Measurements from ENCODE around the gene KIF2A. TPM values are rescaled to one million over a fixed set of nuclear protein-coding genes. Genes with fewer than 3 reads are reported as not detected.
A peak's percentile ranks its signal among the peaks of the same experiment; 100 is the strongest.

The KIF2A gene
- total and polyA plus RNA-seq, 3 experiments from 2014 or later: 185 to 253 (median 252) TPM

DNA sequence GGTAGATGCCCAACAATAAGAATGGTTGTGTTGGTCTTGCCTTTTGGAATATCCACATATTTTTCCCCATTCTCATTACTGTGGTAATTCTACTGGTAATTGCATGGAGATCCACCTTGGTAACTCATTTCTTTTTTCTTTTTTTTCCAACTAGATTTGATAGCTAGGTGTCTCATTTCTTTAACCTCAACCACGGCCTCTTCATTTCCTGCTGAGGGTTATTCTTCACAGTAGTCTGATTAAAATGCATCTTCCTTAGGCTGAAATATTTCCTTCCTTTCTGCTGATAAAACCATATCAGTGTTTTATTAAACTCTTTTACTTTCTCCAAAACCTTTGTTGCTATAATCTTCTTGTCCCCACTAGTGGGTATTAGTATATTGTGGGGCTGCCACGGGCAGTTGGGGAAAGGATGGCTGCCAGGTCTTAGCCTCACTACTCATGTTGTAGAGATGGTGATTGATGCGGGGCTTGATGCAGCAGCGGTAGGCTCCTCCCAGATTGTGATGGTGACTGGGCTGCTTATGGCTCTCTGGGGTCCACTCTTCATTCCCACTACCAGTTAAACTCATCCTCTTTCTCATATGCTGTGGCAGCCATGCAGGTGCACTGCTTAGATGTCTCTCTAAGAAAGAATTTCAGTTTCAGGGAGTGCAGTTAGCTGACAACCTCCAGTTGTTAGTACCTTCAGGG is 35.9 kb downstream of the KIF2A start:
- Histone ChIP-seq H3K9me3 (ENCODE audit: low read length) (no peaks in the 10 kb centered on the region), H3K27ac (ENCODE audit: low read depth, low read length) (no peak overlapping the region), H3K27me3 (ENCODE audit: insufficient read depth, low read length, poor library complexity, severe bottlenecking) (no peaks in the 10 kb centered on the region), H3K4me3 (ENCODE audit: low read length) (no peak overlapping the region), H3K36me3 (ENCODE audit: insufficient read depth, low read length) (peaks cover 4% of the 10 kb centered on the region), H3K4me1 (ENCODE audit: insufficient read depth, low read length) (peaks cover 33% of the 10 kb centered on the region)
- H3K27ac Mint-ChIP-seq: peak overlapping the region; percentile 76 to 97 (median 84)
- peak overlapping the region; percentile 3 to 78 (median 71) for H3K4me3 Mint-ChIP-seq
- POLR2A ChIA-PET: interaction anchor here (0.6 kb wide), 1 partner anchor 10 kb away, joined by 5 read pairs; no protein-coding TSS in a partner anchor
- H3K9me3 Mint-ChIP-seq: no peaks in the 10 kb centered on the region
- peaks cover 56 to 80% (median 76%) of the 10 kb centered on the region in 3 donors for H3K4me1 Mint-ChIP-seq
- H3K27me3 Mint-ChIP-seq: no peaks in the 10 kb centered on the region
- peak in 2 of 5 donors; percentile 19 to 42 for DNase-seq
- CTCF ChIA-PET: interaction anchor here (0.9 to 2.0 kb wide), 6 partner anchors 9 to 62 kb away, joined by 3 to 9 read pairs (median 4); partner anchors contain the start of genes DIMT1 and KIF2A
- peaks cover 0 to 13% (median 2%) of the 10 kb centered on the region in 3 donors for H3K36me3 Mint-ChIP-seq

DNA sequence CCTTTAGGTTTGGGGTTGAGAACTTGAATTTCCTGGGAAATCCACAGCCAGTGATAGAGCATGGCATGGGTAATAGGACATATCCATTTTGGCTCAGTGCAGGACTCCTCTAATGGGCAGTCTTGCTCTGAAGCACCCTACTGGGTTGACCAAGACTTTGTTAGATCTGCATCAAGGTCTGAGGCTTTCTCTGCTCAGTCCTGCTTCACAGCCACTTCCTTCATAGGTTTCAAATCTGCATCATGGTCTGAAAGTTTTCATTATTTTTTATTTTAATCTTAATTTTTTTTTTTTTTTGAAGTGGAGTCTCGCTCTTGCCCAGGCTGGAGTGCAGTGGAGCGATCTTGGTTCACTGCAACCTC is 36.5 kb downstream of the KIF2A start:
- no peak overlapping the region for H3K4me3 ChIP-seq (ENCODE audit: low read length)
- H3K27ac Mint-ChIP-seq: peak overlapping the region; percentile 76 to 97 (median 84)
- CTCF ChIA-PET: interaction anchor here (1.3 to 2.0 kb wide), 3 partner anchors 9 to 54 kb away, joined by 4 to 9 read pairs (median 6); no protein-coding TSS in a partner anchor
- peak overlapping the region in 6 of 7 donors; percentile 66 to 78 (median 73) for H3K4me3 Mint-ChIP-seq
- DNase-seq: no peak
- H3K27me3 Mint-ChIP-seq: no peaks in the 10 kb centered on the region
- H3K4me1 ChIP-seq (ENCODE audit: insufficient read depth, low read length): peaks cover 34% of the 10 kb centered on the region
- no peak overlapping the region for H3K27ac ChIP-seq (ENCODE audit: low read depth, low read length)
- peaks cover 4% of the 10 kb centered on the region for H3K36me3 ChIP-seq (ENCODE audit: insufficient read depth, low read length)
- H3K9me3 Mint-ChIP-seq: no peaks in the 10 kb centered on the region
- H3K36me3 Mint-ChIP-seq: peaks cover 0 to 15% (median 2%) of the 10 kb centered on the region in 3 donors
- peaks cover 58 to 82% (median 78%) of the 10 kb centered on the region in 3 donors for H3K4me1 Mint-ChIP-seq
- no peaks in the 10 kb centered on the region for H3K27me3 ChIP-seq (ENCODE audit: insufficient read depth, low read length, poor library complexity, severe bottlenecking)
- POLR2A ChIA-PET: interaction anchor here (0.6 kb wide), 1 partner anchor 10 kb away, joined by 5 read pairs; no protein-coding TSS in a partner anchor
- H3K9me3 ChIP-seq (ENCODE audit: low read length): no peaks in the 10 kb centered on the region

DNA sequence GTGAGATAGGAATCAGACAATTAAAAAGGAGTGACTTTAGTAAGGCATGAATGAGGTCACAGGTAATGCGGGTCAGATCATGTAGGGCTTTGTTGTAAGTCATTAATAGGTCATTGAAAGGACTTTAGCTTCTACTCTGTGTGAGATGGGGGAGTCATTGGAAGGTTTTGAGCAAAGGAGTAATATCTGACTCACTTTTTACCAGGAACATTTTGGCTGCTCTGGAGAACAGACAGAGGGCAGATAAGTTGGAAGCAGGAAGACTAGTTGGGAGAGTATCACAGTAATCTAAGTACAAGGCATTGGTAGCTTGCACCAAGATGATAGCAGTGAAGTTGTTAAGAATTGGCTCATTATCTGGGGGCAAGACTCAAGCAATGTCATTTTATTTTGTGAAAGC is 37.4 kb downstream of the KIF2A start:
- H3K27me3 Mint-ChIP-seq: no peaks in the 10 kb centered on the region
- H3K4me1 Mint-ChIP-seq: peaks cover 56 to 81% (median 79%) of the 10 kb centered on the region in 3 donors
- no peaks in the 10 kb centered on the region for H3K27me3 ChIP-seq (ENCODE audit: insufficient read depth, low read length, poor library complexity, severe bottlenecking)
- H3K4me1 ChIP-seq (ENCODE audit: insufficient read depth, low read length): peaks cover 34% of the 10 kb centered on the region
- peaks cover 0 to 23% (median 2%) of the 10 kb centered on the region in 3 donors for H3K36me3 Mint-ChIP-seq
- peak overlapping the region; percentile 5 to 84 (median 68) for H3K27ac Mint-ChIP-seq
- H3K4me3 Mint-ChIP-seq: peak overlapping the region in 4 of 7 donors; percentile 54 to 76 (median 62)
- ChIA-PET CTCF (interaction anchor here (1.0 to 2.4 kb wide), 4 partner anchors 9 to 119 kb away, joined by 5 to 10 read pairs (median 5); no protein-coding TSS in a partner anchor), POLR2A (no interaction called here)
- no peak overlapping the region for H3K27ac ChIP-seq (ENCODE audit: low read depth, low read length)
- peaks cover 4% of the 10 kb centered on the region for H3K36me3 ChIP-seq (ENCODE audit: insufficient read depth, low read length)
- H3K9me3 ChIP-seq (ENCODE audit: low read length): no peaks in the 10 kb centered on the region
- no peak overlapping the region for H3K4me3 ChIP-seq (ENCODE audit: low read length)
- DNase-seq: no peak
- H3K9me3 Mint-ChIP-seq: no peaks in the 10 kb centered on the region

DNA sequence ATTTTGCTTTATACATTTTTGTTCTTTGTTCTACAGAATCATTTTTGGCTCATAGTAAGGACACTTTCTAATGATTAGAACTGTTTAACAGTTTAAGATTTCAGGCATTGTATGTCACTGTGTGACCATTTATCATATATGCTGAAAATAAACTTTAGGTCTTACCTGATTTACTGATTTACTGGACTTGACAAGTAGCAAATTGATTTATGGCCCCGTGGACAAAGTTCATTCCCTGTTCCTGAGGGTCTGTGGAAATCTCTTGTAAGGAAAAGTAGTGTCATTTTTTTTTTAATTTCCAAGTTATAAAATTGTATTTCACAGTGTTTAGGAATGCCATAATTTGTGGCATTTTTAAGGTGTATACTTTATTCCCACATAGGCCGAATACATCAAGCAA is 40.7 kb downstream of the KIF2A start:
- H3K9me3 ChIP-seq (ENCODE audit: low read length): no peaks in the 10 kb centered on the region
- Mint-ChIP-seq H3K4me1 (peaks cover 39 to 68% (median 59%) of the 10 kb centered on the region in 3 donors), H3K27ac (peak overlapping the region in 6 of 8 donors; percentile 0 to 80 (median 17)), H3K27me3 (no peaks in the 10 kb centered on the region), H3K4me3 (peak overlapping the region in 1 of 7 donors; percentile 0), H3K36me3 (peaks cover 0 to 43% (median 4%) of the 10 kb centered on the region in 3 donors), H3K9me3 (no peaks in the 10 kb centered on the region)
- DNase-seq: no peak
- no peaks in the 10 kb centered on the region for H3K27me3 ChIP-seq (ENCODE audit: insufficient read depth, low read length, poor library complexity, severe bottlenecking)
- ChIA-PET CTCF (no interaction called here), POLR2A (interaction anchor here (1.2 kb wide), 1 partner anchor 41 kb away, joined by 5 read pairs; the partner anchor contains the start of gene KIF2A)
- H3K4me3 ChIP-seq (ENCODE audit: low read length): no peak overlapping the region
- peaks cover 10% of the 10 kb centered on the region for H3K36me3 ChIP-seq (ENCODE audit: insufficient read depth, low read length)
- H3K4me1 ChIP-seq (ENCODE audit: insufficient read depth, low read length): peaks cover 24% of the 10 kb centered on the region
- H3K27ac ChIP-seq (ENCODE audit: low read depth, low read length): no peak overlapping the region

DNA sequence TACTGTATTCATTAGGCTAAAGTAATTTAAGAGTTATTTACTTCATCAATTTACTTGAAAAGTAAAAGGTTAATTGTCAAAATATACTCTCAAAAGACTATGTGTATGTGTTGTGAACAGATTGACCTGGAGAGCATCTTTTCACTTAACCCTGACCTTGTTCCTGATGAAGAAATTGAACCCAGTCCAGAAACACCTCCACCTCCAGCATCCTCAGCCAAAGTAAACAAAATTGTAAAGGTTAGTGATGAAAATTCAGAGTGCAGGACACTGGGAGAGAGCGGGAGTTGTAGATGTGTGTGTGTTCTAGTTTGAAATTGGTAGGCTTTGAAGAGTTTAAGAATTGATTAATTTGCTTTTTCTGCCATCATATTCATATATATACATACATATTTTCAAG is 41.9 kb downstream of the KIF2A start:
- POLR2A ChIA-PET: no interaction called here
- CTCF ChIA-PET: no interaction called here
- Mint-ChIP-seq H3K4me1 (peaks cover 32 to 57% (median 49%) of the 10 kb centered on the region in 3 donors), H3K36me3 (peaks cover 0 to 50% (median 9%) of the 10 kb centered on the region in 3 donors), H3K27ac (peak overlapping the region in 7 of 8 donors; percentile 37 to 85 (median 67)), H3K27me3 (no peaks in the 10 kb centered on the region), H3K4me3 (no peak overlapping the region), H3K9me3 (no peaks in the 10 kb centered on the region)
- Histone ChIP-seq H3K27ac (ENCODE audit: low read depth, low read length) (no peak overlapping the region), H3K4me1 (ENCODE audit: insufficient read depth, low read length) (peaks cover 14% of the 10 kb centered on the region), H3K4me3 (ENCODE audit: low read length) (no peak overlapping the region), H3K36me3 (ENCODE audit: insufficient read depth, low read length) (peaks cover 10% of the 10 kb centered on the region), H3K9me3 (ENCODE audit: low read length) (no peaks in the 10 kb centered on the region), H3K27me3 (ENCODE audit: insufficient read depth, low read length, poor library complexity, severe bottlenecking) (no peaks in the 10 kb centered on the region)
- DNase-seq: no peak

DNA sequence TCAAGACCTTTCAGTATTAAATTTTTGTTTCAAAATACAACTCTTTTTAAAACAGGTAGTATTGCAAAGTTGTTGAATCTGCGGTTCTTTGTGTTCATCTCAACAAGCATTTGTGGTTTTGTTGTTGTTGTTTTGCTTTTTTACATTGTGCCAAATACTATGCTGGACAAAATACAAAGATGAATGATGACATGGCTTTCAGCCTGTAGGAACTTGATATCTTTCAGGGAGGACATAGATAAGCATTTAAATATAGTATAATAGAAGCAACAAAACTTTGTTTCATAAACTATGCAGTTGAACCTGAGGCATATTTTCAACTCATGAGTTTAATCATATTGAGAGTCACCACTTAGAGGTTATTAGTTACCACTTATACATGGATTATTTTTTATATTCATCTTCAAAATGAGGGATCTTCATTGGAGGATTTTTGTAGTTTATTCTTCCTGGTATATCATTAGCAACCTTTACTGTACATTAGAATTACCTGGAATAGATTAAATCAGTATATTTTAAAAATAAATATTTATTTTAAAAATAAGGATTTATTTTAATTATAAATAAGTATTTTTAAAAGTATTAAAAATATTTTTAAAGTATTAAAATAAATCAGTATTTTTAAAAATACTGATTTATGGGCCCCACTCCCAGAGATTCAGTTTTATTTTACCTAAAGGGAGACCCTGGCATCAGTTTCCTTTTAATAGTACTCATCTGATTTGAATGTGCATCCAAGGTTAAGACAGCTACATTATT is 42.9 kb downstream of the KIF2A start:
- Histone ChIP-seq H3K4me1 (ENCODE audit: insufficient read depth, low read length) (peaks cover 6% of the 10 kb centered on the region), H3K27ac (ENCODE audit: low read depth, low read length) (no peak overlapping the region), H3K9me3 (ENCODE audit: low read length) (no peaks in the 10 kb centered on the region), H3K4me3 (ENCODE audit: low read length) (no peak overlapping the region), H3K36me3 (ENCODE audit: insufficient read depth, low read length) (peaks cover 10% of the 10 kb centered on the region), H3K27me3 (ENCODE audit: insufficient read depth, low read length, poor library complexity, severe bottlenecking) (no peaks in the 10 kb centered on the region)
- peaks cover 0 to 52% (median 10%) of the 10 kb centered on the region in 3 donors for H3K36me3 Mint-ChIP-seq
- peak overlapping the region in 6 of 8 donors; percentile 40 to 90 (median 78) for H3K27ac Mint-ChIP-seq
- DNase-seq: no peak
- no peaks in the 10 kb centered on the region for H3K27me3 Mint-ChIP-seq
- peak overlapping the region in 1 of 7 donors; percentile 30 for H3K4me3 Mint-ChIP-seq
- ChIA-PET CTCF (interaction anchor here (1.0 to 5.3 kb wide), 4 partner anchors 14 to 125 kb away, joined by 3 to 33 read pairs (median 4); partner anchors contain the start of gene KIF2A), POLR2A (no interaction called here)
- H3K4me1 Mint-ChIP-seq: peaks cover 22 to 50% (median 39%) of the 10 kb centered on the region in 3 donors
- no peaks in the 10 kb centered on the region for H3K9me3 Mint-ChIP-seq

DNA sequence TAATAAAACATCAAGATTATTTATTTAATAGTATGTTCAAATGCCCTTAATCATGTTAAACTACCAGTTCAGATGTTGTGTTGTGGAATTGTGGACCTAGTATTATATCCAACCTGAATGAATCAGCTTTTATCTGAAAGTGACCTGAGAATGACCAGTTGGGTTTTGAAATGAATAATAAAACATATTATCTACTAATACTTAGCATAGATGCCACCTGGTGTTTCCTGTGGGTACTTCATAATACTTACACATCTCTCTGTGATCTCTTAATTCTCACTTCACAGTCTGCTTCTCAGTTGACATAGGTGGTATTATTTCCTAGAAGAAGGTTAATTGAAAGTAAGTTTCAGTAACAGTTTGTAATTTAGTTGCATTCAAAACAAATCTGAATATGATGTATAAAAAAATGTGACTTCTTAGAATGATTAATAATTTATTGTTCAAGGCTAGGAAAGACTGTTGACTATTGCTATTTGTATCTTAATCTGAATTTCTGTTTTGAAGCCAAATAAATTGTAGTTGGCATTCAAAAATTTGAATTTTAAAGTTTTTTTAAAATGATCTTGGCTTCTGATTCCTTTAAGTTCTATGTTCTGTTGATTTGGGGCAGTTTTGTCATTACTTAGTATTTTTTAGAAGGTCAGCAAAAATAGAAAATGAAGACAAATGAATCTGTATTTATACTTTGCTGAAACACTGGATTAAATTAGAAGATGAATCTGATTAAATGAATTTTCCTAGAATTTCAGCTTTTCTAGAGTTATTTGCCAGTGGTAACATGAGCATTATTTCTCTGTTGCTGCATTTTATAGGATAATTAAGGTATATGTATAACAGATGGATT is 48.2 kb downstream of the KIF2A start:
- H3K27me3 ChIP-seq (ENCODE audit: insufficient read depth, low read length, poor library complexity, severe bottlenecking): no peaks in the 10 kb centered on the region
- H3K36me3 Mint-ChIP-seq: peaks cover 0 to 77% (median 9%) of the 10 kb centered on the region in 3 donors
- H3K9me3 ChIP-seq (ENCODE audit: low read length): no peaks in the 10 kb centered on the region
- H3K9me3 Mint-ChIP-seq: no peaks in the 10 kb centered on the region
- ChIA-PET CTCF (interaction anchor here (0.7 to 5.3 kb wide), 4 partner anchors 45 to 130 kb away, joined by 3 to 33 read pairs (median 4); partner anchors contain the start of gene KIF2A), POLR2A (no interaction called here)
- peak overlapping the region in 6 of 8 donors; percentile 0 to 81 (median 60) for H3K27ac Mint-ChIP-seq
- no peak overlapping the region for H3K27ac ChIP-seq (ENCODE audit: low read depth, low read length)
- H3K36me3 ChIP-seq (ENCODE audit: insufficient read depth, low read length): peaks cover 17% of the 10 kb centered on the region
- H3K4me1 Mint-ChIP-seq: peaks cover 9 to 23% (median 13%) of the 10 kb centered on the region in 3 donors
- H3K4me3 Mint-ChIP-seq: no peak overlapping the region
- no peak overlapping the region for H3K4me3 ChIP-seq (ENCODE audit: low read length)
- no peaks in the 10 kb centered on the region for H3K27me3 Mint-ChIP-seq
- peak in 2 of 5 donors; percentile 42 to 47 for DNase-seq
- no peaks in the 10 kb centered on the region for H3K4me1 ChIP-seq (ENCODE audit: insufficient read depth, low read length)
